ENCODE measurements around the gene CRYBG2.
"Not testable (repeated sequence)": the region's sequence is repeated elsewhere in the genome, so short reads cannot be mapped to it uniquely, and the experiment has no call there.

CRYBG2 gene

GRCh38 chr1:26329380-26329779 is 24.6 kb downstream of the CRYBG2 start:
- H3K36me3 ChIP-seq (ENCODE audit: insufficient read depth, low read length); H3K4me3 ChIP-seq (ENCODE audit: low read depth in 1 of 2, low read length in 2 of 2); H3K9me3 ChIP-seq (ENCODE audit: low read length); H3K9ac ChIP-seq (ENCODE audit: low read length); H3K27ac ChIP-seq (ENCODE audit: low read depth, low read length); H3K4me1 ChIP-seq (ENCODE audit: insufficient read depth, low read length): not testable (repeated sequence)
- peaks cover 12 to 27% of the 10 kb centered on the region in 2 donors for H3K27me3 ChIP-seq (ENCODE audit: control insufficient read depth in 1 of 2, insufficient read depth in 2 of 2, low read length in 2 of 2)

GRCh38 chr1:26328597-26328996 is 25.3 kb downstream of the CRYBG2 start:
- no peaks in the 10 kb centered on the region for H3K9me3 ChIP-seq (ENCODE audit: low read length)
- no peak overlapping the region for H3K4me3 ChIP-seq (ENCODE audit: low read depth in 1 of 2, low read length in 2 of 2)
- no peaks in the 10 kb centered on the region for H3K4me1 ChIP-seq (ENCODE audit: insufficient read depth, low read length)
- no peak overlapping the region for H3K27ac ChIP-seq (ENCODE audit: low read depth, low read length)
- H3K9ac ChIP-seq (ENCODE audit: low read length) = no peak overlapping the region
- H3K27me3 ChIP-seq (ENCODE audit: control insufficient read depth in 1 of 2, insufficient read depth in 2 of 2, low read length in 2 of 2) = peaks cover 12 to 19% of the 10 kb centered on the region in 2 donors
- H3K36me3 ChIP-seq (ENCODE audit: insufficient read depth, low read length) = no peaks in the 10 kb centered on the region

GRCh38 chr1:26327956-26328362 is 26.0 kb downstream of the CRYBG2 start:
- Histone ChIP-seq H3K27ac (ENCODE audit: low read depth, low read length) (no peak overlapping the region), H3K27me3 (ENCODE audit: control insufficient read depth in 1 of 2, insufficient read depth in 2 of 2, low read length in 2 of 2) (peaks cover 12 to 13% of the 10 kb centered on the region in 2 donors), H3K9ac (ENCODE audit: low read length) (no peak overlapping the region), H3K4me1 (ENCODE audit: insufficient read depth, low read length) (no peaks in the 10 kb centered on the region), H3K4me3 (ENCODE audit: low read depth in 1 of 2, low read length in 2 of 2) (no peak overlapping the region), H3K36me3 (ENCODE audit: insufficient read depth, low read length) (no peaks in the 10 kb centered on the region), H3K9me3 (ENCODE audit: low read length) (no peaks in the 10 kb centered on the region)

GRCh38 chr1:26324550-26324949 is 29.4 kb downstream of the CRYBG2 start:
- H3K4me3 ChIP-seq (ENCODE audit: low read depth in 1 of 2, low read length in 2 of 2) = no peak overlapping the region
- H3K4me1 ChIP-seq (ENCODE audit: insufficient read depth, low read length) = peaks cover 6% of the 10 kb centered on the region
- no peak overlapping the region for H3K27ac ChIP-seq (ENCODE audit: low read depth, low read length)
- H3K9me3 ChIP-seq (ENCODE audit: low read length) = no peaks in the 10 kb centered on the region
- H3K36me3 ChIP-seq (ENCODE audit: insufficient read depth, low read length) = no peaks in the 10 kb centered on the region
- H3K27me3 ChIP-seq (ENCODE audit: control insufficient read depth in 1 of 2, insufficient read depth in 2 of 2, low read length in 2 of 2) = peaks cover 0 to 9% of the 10 kb centered on the region in 2 donors
- H3K9ac ChIP-seq (ENCODE audit: low read length) = no peak overlapping the region

GRCh38 chr1:26323382-26323781 is 30.5 kb downstream of the CRYBG2 start:
- Histone ChIP-seq H3K27me3 (ENCODE audit: control insufficient read depth in 1 of 2, insufficient read depth in 2 of 2, low read length in 2 of 2) (peaks cover 0 to 9% of the 10 kb centered on the region in 2 donors), H3K9me3 (ENCODE audit: low read length) (no peaks in the 10 kb centered on the region), H3K4me1 (ENCODE audit: insufficient read depth, low read length) (peaks cover 6% of the 10 kb centered on the region), H3K9ac (ENCODE audit: low read length) (no peak overlapping the region), H3K36me3 (ENCODE audit: insufficient read depth, low read length) (no peaks in the 10 kb centered on the region), H3K27ac (ENCODE audit: low read depth, low read length) (no peak overlapping the region), H3K4me3 (ENCODE audit: low read depth in 1 of 2, low read length in 2 of 2) (no peak overlapping the region)

- Histone ChIP-seq H3K9ac (ENCODE audit: low read length) (no peak overlapping the region), H3K4me1 (ENCODE audit: insufficient read depth, low read length) (peaks cover 6% of the 10 kb centered on the region), H3K36me3 (ENCODE audit: insufficient read depth, low read length) (no peaks in the 10 kb centered on the region), H3K27ac (ENCODE audit: low read depth, low read length) (no peak overlapping the region), H3K27me3 (ENCODE audit: control insufficient read depth in 1 of 2, insufficient read depth in 2 of 2, low read length in 2 of 2) (peaks cover 0 to 9% of the 10 kb centered on the region in 2 donors), H3K4me3 (ENCODE audit: low read depth in 1 of 2, low read length in 2 of 2) (no peak overlapping the region), H3K9me3 (ENCODE audit: low read length) (no peaks in the 10 kb centered on the region)
Observed at GRCh38 chr1:26322042-26322331, 31.9 kb downstream of the CRYBG2 start.

- peaks cover 6% of the 10 kb centered on the region for H3K4me1 ChIP-seq (ENCODE audit: insufficient read depth, low read length)
- no peak overlapping the region for H3K27ac ChIP-seq (ENCODE audit: low read depth, low read length)
- H3K27me3 ChIP-seq (ENCODE audit: control insufficient read depth in 1 of 2, insufficient read depth in 2 of 2, low read length in 2 of 2) = peaks cover 0 to 9% of the 10 kb centered on the region in 2 donors
- no peaks in the 10 kb centered on the region for H3K9me3 ChIP-seq (ENCODE audit: low read length)
- H3K36me3 ChIP-seq (ENCODE audit: insufficient read depth, low read length) = no peaks in the 10 kb centered on the region
- H3K4me3 ChIP-seq (ENCODE audit: low read depth in 1 of 2, low read length in 2 of 2) = peak overlapping the region in 1 of 2 donors; percentile 43
- H3K9ac ChIP-seq (ENCODE audit: low read length) = no peak overlapping the region
Observed at GRCh38 chr1:26321315-26322041, 32.5 kb downstream of the CRYBG2 start.

- H3K27ac ChIP-seq (ENCODE audit: low read depth, low read length) = no peak overlapping the region
- peaks cover 6% of the 10 kb centered on the region for H3K4me1 ChIP-seq (ENCODE audit: insufficient read depth, low read length)
- no peaks in the 10 kb centered on the region for H3K36me3 ChIP-seq (ENCODE audit: insufficient read depth, low read length)
- H3K27me3 ChIP-seq (ENCODE audit: control insufficient read depth in 1 of 2, insufficient read depth in 2 of 2, low read length in 2 of 2) = peaks cover 0 to 9% of the 10 kb centered on the region in 2 donors
- peak overlapping the region in 1 of 2 donors; percentile 43 for H3K4me3 ChIP-seq (ENCODE audit: low read depth in 1 of 2, low read length in 2 of 2)
- no peak overlapping the region for H3K9ac ChIP-seq (ENCODE audit: low read length)
- H3K9me3 ChIP-seq (ENCODE audit: low read length) = no peaks in the 10 kb centered on the region
Observed at GRCh38 chr1:26320896-26321295, 33.0 kb downstream of the CRYBG2 start.

GRCh38 chr1:26318338-26319064 is 35.4 kb downstream of the CRYBG2 start:
- Histone ChIP-seq H3K36me3 (ENCODE audit: insufficient read depth, low read length) (no peaks in the 10 kb centered on the region), H3K9ac (ENCODE audit: low read length) (no peak overlapping the region), H3K4me1 (ENCODE audit: insufficient read depth, low read length) (peaks cover 6% of the 10 kb centered on the region), H3K27me3 (ENCODE audit: control insufficient read depth in 1 of 2, insufficient read depth in 2 of 2, low read length in 2 of 2) (peaks cover 0 to 9% of the 10 kb centered on the region in 2 donors), H3K27ac (ENCODE audit: low read depth, low read length) (no peak overlapping the region), H3K4me3 (ENCODE audit: low read depth in 1 of 2, low read length in 2 of 2) (no peak overlapping the region), H3K9me3 (ENCODE audit: low read length) (no peaks in the 10 kb centered on the region)

GRCh38 chr1:26317612-26318337 is 36.2 kb downstream of the CRYBG2 start, which contains the start of gene CD52:
Gene CD52 (plus strand): TSS chr1:26317958. CDS start chr1:26318018, 60 bp downstream.
- H3K36me3 ChIP-seq (ENCODE audit: insufficient read depth, low read length) = no peaks in the 10 kb centered on the region
- H3K4me1 ChIP-seq (ENCODE audit: insufficient read depth, low read length) = peaks cover 6% of the 10 kb centered on the region
- H3K9me3 ChIP-seq (ENCODE audit: low read length) = no peaks in the 10 kb centered on the region
- H3K4me3 ChIP-seq (ENCODE audit: low read depth in 1 of 2, low read length in 2 of 2) = no peak within 1 kb of the TSS
- peaks cover 0 to 9% of the 10 kb centered on the region in 2 donors for H3K27me3 ChIP-seq (ENCODE audit: control insufficient read depth in 1 of 2, insufficient read depth in 2 of 2, low read length in 2 of 2)
- H3K27ac ChIP-seq (ENCODE audit: low read depth, low read length) = no peak within 1 kb of the TSS
- H3K9ac ChIP-seq (ENCODE audit: low read length) = no peak within 1 kb of the TSS

- Histone ChIP-seq H3K4me3 (ENCODE audit: low read depth in 1 of 2, low read length in 2 of 2) (no peak overlapping the region), H3K27me3 (ENCODE audit: control insufficient read depth in 1 of 2, insufficient read depth in 2 of 2, low read length in 2 of 2) (peaks cover 0 to 9% of the 10 kb centered on the region in 2 donors), H3K9ac (ENCODE audit: low read length) (no peak overlapping the region), H3K27ac (ENCODE audit: low read depth, low read length) (no peak overlapping the region), H3K4me1 (ENCODE audit: insufficient read depth, low read length) (peaks cover 6% of the 10 kb centered on the region), H3K36me3 (ENCODE audit: insufficient read depth, low read length) (no peaks in the 10 kb centered on the region), H3K9me3 (ENCODE audit: low read length) (no peaks in the 10 kb centered on the region)
Observed at GRCh38 chr1:26317146-26317545, 36.8 kb downstream of the CRYBG2 start.
